ENCODE data around the gene CCNA1. TPM values are rescaled to one million over a fixed set of nuclear protein-coding genes. Genes with fewer than 3 reads are reported as not detected.

The CCNA1 gene
- total and polyA plus RNA-seq, 10 of the 15 experiments (the other 5 are each of a cell fraction or from before 2014, with no cell fraction given) = 0.38 to 6.0 (median 1.1) TPM

- TF ChIP-seq CTCF (IDR thresholded peaks at IDR 0.05 in 2 of 3, conservative IDR thresholded peaks at IDR 0.05 in 1 of 3; ENCODE audit: control insufficient read depth in 2 of 3, extremely low read depth in 1 of 3, insufficient read depth in 1 of 3, low read depth in 3 of 3, low read length in 3 of 3) (no peak), MTA3 (IDR thresholded peaks at IDR 0.05; ENCODE audit: borderline replicate concordance, low read length) (no peak), BCL3 (IDR thresholded peaks at IDR 0.05; ENCODE audit: borderline replicate concordance, insufficient read depth, low read depth, low read length, poor library complexity, severe bottlenecking) (no peak), KDM1A (IDR thresholded peaks at IDR 0.05; ENCODE audit: borderline replicate concordance) (no peak), USF1 (IDR thresholded peaks at IDR 0.05; ENCODE audit: borderline replicate concordance, extremely low read length, insufficient read depth, low read depth, low read length) (no peak), RELB (IDR thresholded peaks at IDR 0.05; ENCODE audit: low read depth) (peak; percentile 37; the same call in 1 of the 2 replicates), CREB1 (IDR thresholded peaks at IDR 0.05; ENCODE audit: low read depth) (no peak), CHD2 (IDR thresholded peaks at IDR 0.05; ENCODE audit: borderline replicate concordance, low read depth, low read length) (no peak), RUNX3 (IDR thresholded peaks at IDR 0.05; ENCODE audit: low read length) (peak; percentile 20; the same call in 1 of the 2 replicates), CBFB (IDR thresholded peaks at IDR 0.05; ENCODE audit: low read depth) (no peak), IKZF2 (IDR thresholded peaks at IDR 0.05) (peak; percentile 49 to 56; a peak in 2 of 4 replicates), SUPT20H (IDR thresholded peaks at IDR 0.05; ENCODE audit: borderline replicate concordance, control insufficient read depth, low read depth, low read length) (no peak), EP300 (IDR thresholded peaks at IDR 0.05; ENCODE audit: borderline replicate concordance in 1 of 2, control insufficient read depth in 1 of 2, low read depth in 2 of 2, low read length in 2 of 2) (peak in 1 of 2 experiments; percentile 57; a peak in 1 of 4 replicates), NR2C1 (IDR thresholded peaks at IDR 0.05) (no peak), RB1 (IDR thresholded peaks at IDR 0.05; ENCODE audit: borderline replicate concordance) (no peak), BACH1 (IDR thresholded peaks at IDR 0.05; ENCODE audit: borderline replicate concordance) (no peak), STAT1 (conservative IDR thresholded peaks at IDR 0.05) (no peak)
Observed at GRCh38 chr13:36436811-36437210, 4.5 kb downstream of the CCNA1 start (continued).

Measured in GM12878 (cell line).